Thyroid gland (tissue), 4 donors: ENCODE measurements around the gene KIF25.

Experiments used
- POLR2A ChIP-seq, 2 donors: fragments of 450-650 bp; IDR thresholded peaks; one replicate each; pipeline ENCODE4 v1.6.1; 2017; ENCODE audit warnings: antibody characterized with exemption in 2 of 2, mild to moderate bottlenecking in 2 of 2, moderate library complexity in 1 of 2
- TF ChIP-seq, protein P1 (sequence below), 6 experiments: fragments of 200-600 bp in 3 of 6; fragments of 450-650 bp in 3 of 6; sonication (generic) in 3 of 6; IDR thresholded peaks; one replicate each; pipeline ENCODE4 v1.5.1; 2016 to 2019; ENCODE audit warnings: antibody characterized with exemption in 6 of 6, mild to moderate bottlenecking in 2 of 6, inconsistent platforms in 1 of 6, moderate library complexity in 1 of 6

DNA sequence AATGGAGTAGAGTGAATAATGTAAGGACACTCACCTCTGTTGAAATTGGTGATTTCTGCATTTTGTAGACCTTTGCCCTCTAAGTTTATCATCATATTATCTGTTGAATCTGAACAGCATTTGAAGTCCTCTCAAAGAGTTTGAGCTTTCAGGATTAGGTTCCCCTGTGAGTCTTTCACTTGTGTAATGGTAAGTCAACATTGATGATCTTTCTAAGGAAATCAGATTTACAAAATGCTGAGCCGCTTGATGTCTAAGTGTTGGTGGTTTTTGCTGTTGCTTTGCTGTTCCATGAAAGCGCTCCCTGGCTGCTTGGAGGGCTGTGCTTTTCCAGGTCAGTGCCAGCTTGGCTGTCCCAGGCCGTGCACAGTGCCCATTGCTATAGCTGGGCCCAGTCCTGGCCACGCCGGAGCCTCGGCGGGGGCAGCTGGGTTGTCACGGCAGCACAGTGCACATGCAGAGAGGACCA lies 33.8 kb upstream of the KIF25 start:
- TF ChIP-seq, protein P1, sequence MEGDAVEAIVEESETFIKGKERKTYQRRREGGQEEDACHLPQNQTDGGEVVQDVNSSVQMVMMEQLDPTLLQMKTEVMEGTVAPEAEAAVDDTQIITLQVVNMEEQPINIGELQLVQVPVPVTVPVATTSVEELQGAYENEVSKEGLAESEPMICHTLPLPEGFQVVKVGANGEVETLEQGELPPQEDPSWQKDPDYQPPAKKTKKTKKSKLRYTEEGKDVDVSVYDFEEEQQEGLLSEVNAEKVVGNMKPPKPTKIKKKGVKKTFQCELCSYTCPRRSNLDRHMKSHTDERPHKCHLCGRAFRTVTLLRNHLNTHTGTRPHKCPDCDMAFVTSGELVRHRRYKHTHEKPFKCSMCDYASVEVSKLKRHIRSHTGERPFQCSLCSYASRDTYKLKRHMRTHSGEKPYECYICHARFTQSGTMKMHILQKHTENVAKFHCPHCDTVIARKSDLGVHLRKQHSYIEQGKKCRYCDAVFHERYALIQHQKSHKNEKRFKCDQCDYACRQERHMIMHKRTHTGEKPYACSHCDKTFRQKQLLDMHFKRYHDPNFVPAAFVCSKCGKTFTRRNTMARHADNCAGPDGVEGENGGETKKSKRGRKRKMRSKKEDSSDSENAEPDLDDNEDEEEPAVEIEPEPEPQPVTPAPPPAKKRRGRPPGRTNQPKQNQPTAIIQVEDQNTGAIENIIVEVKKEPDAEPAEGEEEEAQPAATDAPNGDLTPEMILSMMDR (IDR thresholded peaks at IDR 0.05): no peak
- no peak for TF ChIP-seq POLR2A (IDR thresholded peaks at IDR 0.05)
